GM18951 (cell line): ENCODE data around the gene WDSUB1.
A peak's percentile ranks its signal among the peaks of the same experiment; 100 is the strongest.

ENCODE experiments used
- POLR2A ChIP-seq: IDR thresholded peaks from 4 replicates; pipeline ENCODE4 v1.6.1; 2011; ENCODE audit warnings: mild to moderate bottlenecking; ENCODE audit not compliant: insufficient read length, insufficient read depth; ENCODE audit errors: extremely low read depth
- in situ Hi-C: fragments of 300-500 bp; cut with MboI; formaldehyde crosslinking; loops from one replicate; pipeline ENCODE4 v1.12.0; 2022; ENCODE audit warnings: low sequenced_read_pairs, mixed read lengths, inconsistent platforms; ENCODE audit not compliant: unreplicated experiment

WDSUB1 gene

GRCh38 chr2:159285929-159286708, at the start of gene WDSUB1:
Gene WDSUB1, minus strand, starts transcription at chr2:159286703. Its CDS starts 3,634 bp downstream, at chr2:159283069.
- in situ Hi-C loops: no loop called here
- no peak for TF ChIP-seq POLR2A

- in situ Hi-C loops: no loop called here
- TF ChIP-seq POLR2A: no peak
Measured at GRCh38 chr2:159326569-159327255, 40.2 kb upstream of the WDSUB1 start.

- TF ChIP-seq POLR2A: no peak
- in situ Hi-C loops: no loop called here
Measured at GRCh38 chr2:159322419-159322818, 35.9 kb upstream of the WDSUB1 start.

GRCh38 chr2:159317392-159318088, 31.0 kb upstream of the WDSUB1 start:
- in situ Hi-C loops: no loop called here
- TF ChIP-seq POLR2A: no peak

- in situ Hi-C loops: no loop called here
- no peak for TF ChIP-seq POLR2A
Measured at GRCh38 chr2:159307942-159308341, 21.4 kb upstream of the WDSUB1 start.

GRCh38 chr2:159300586-159300985, 14.1 kb upstream of the WDSUB1 start:
- in situ Hi-C loops: no loop called here
- TF ChIP-seq POLR2A: no peak

GRCh38 chr2:159298967-159299366, 12.5 kb upstream of the WDSUB1 start:
- TF ChIP-seq POLR2A: no peak
- in situ Hi-C loops: no loop called here

GRCh38 chr2:159297042-159297707, 10.7 kb upstream of the WDSUB1 start:
- no peak for TF ChIP-seq POLR2A
- in situ Hi-C loops: no loop called here

- in situ Hi-C loops: no loop called here
- TF ChIP-seq POLR2A: no peak
Measured at GRCh38 chr2:159292157-159292556, 5.7 kb upstream of the WDSUB1 start.

- in situ Hi-C loops: no loop called here
Measured at GRCh38 chr2:159290289-159290907, 3.9 kb upstream of the WDSUB1 start.

GRCh38 chr2:159287733-159288132, 1.2 kb upstream of the WDSUB1 start:
- in situ Hi-C loops: no loop called here
- no peak for TF ChIP-seq POLR2A

More at GRCh38 chr2:159290289-159290907, 3.9 kb upstream of the WDSUB1 start:
- TF ChIP-seq POLR2A: no peak

GRCh38 chr2:159286709-159287441, 372 bp upstream of the WDSUB1 start:
- peak; percentile 79 for TF ChIP-seq POLR2A
- in situ Hi-C loops: no loop called here
